ENCODE measurements around the gene CUBN.

CUBN gene

DNA sequence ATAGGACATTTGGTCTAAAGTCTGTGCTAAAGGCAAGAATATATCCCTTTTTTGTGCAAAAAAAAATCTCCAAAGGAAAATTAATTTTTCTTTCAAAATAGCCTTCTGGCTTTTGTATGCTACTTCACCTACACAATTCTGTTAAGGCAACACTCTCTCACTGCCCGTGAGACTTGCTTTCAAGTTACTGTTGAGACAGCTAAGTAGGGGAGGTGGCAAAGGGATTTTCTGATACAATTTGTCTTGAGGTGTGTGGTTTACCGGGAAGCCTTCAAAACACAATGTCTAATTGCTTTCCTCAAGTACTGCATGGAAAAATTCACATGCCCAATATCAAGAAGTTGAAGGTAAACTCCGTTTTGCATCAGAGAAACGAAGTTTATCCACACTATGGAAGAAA is 261.6 kb downstream of the CUBN start:
- POLR2A ChIA-PET, result no interaction called here
- Histone ChIP-seq H3K36me3 (ENCODE audit: control insufficient read depth in 2 of 2, insufficient read depth in 1 of 2, low read length in 2 of 2) (no peaks in the 10 kb centered on the region), H3K9me3 (ENCODE audit: control insufficient read depth, insufficient read depth, low read depth, low read length) (no peaks in the 10 kb centered on the region), H3K4me3 (ENCODE audit: low read depth, low read length) (no peak overlapping the region), H3K27ac (ENCODE audit: extremely low read depth, low read depth, low read length) (no peak overlapping the region), H3K4me1 (ENCODE audit: control insufficient read depth, insufficient read depth, low read length) (no peaks in the 10 kb centered on the region)
- CTCF ChIA-PET, result no interaction called here
- TF ChIP-seq ZNF514 (tag by site-specific recombination; IDR thresholded peaks at IDR 0.05) (no peak), ZNF707 (tag by site-specific recombination; IDR thresholded peaks at IDR 0.05) (no peak), ZNF776 (tag by site-specific recombination; IDR thresholded peaks at IDR 0.05; ENCODE audit: borderline replicate concordance) (no peak), ZNF140 (tag by site-specific recombination; IDR thresholded peaks at IDR 0.05) (no peak), KLF16 (tag by site-specific recombination; IDR thresholded peaks at IDR 0.05) (no peak), FEZF1 (tag by site-specific recombination; IDR thresholded peaks at IDR 0.05) (no peak), ZNF76 (tag by site-specific recombination; IDR thresholded peaks at IDR 0.05; ENCODE audit: borderline replicate concordance, low read depth) (no peak), ZNF19 (tag by site-specific recombination; IDR thresholded peaks at IDR 0.05; ENCODE audit: low read depth) (no peak), ZNF155 (tag by site-specific recombination; IDR thresholded peaks at IDR 0.05) (no peak), ZNF610 (tag by site-specific recombination; IDR thresholded peaks at IDR 0.05; ENCODE audit: borderline replicate concordance) (no peak), EGR2 (tag by site-specific recombination; IDR thresholded peaks at IDR 0.05; ENCODE audit: low read depth) (no peak), ZNF501 (tag by site-specific recombination; IDR thresholded peaks at IDR 0.05) (no peak), WT1 (tag by site-specific recombination; IDR thresholded peaks at IDR 0.05) (no peak), SETDB1 (IDR thresholded peaks at IDR 0.05; ENCODE audit: insufficient read length, low read length) (no peak)
- TF ChIP-seq, protein P1, sequence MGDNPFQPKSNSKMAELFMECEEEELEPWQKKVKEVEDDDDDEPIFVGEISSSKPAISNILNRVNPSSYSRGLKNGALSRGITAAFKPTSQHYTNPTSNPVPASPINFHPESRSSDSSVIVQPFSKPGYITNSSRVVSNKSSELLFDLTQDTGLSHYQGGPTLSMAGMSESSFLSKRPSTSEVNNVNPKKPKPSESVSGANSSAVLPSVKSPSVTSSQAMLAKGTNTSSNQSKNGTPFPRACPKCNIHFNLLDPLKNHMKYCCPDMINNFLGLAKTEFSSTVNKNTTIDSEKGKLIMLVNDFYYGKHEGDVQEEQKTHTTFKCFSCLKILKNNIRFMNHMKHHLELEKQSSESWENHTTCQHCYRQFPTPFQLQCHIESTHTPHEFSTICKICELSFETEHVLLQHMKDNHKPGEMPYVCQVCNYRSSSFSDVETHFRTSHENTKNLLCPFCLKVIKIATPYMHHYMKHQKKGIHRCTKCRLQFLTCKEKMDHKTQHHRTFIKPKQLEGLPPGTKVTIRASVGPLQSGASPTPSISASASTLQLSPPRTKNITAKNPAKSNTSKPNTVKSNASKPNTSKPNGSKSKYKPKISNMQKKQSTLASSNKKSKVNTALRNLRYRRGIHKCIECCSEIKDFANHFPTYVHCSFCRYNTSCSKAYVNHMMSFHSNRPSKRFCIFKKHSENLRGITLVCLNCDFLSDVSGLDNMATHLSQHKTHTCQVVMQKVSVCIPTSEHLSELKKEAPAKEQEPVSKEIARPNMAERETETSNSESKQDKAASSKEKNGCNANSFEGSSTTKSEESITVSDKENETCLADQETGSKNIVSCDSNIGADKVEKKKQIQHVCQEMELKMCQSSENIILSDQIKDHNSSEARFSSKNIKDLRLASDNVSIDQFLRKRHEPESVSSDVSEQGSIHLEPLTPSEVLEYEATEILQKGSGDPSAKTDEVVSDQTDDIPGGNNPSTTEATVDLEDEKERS (tag by site-specific recombination; IDR thresholded peaks at IDR 0.05), result no peak
- TF ChIP-seq, protein P2, sequence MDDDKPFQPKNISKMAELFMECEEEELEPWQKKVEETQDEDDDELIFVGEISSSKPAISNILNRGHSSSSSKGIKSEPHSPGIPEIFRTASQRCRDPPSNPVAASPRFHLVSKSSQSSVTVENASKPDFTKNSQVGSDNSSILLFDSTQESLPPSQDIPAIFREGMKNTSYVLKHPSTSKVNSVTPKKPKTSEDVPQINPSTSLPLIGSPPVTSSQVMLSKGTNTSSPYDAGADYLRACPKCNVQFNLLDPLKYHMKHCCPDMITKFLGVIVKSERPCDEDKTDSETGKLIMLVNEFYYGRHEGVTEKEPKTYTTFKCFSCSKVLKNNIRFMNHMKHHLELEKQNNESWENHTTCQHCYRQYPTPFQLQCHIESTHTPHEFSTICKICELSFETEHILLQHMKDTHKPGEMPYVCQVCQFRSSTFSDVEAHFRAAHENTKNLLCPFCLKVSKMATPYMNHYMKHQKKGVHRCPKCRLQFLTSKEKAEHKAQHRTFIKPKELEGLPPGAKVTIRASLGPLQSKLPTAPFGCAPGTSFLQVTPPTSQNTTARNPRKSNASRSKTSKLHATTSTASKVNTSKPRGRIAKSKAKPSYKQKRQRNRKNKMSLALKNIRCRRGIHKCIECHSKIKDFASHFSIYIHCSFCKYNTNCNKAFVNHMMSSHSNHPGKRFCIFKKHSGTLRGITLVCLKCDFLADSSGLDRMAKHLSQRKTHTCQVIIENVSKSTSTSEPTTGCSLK (tag by site-specific recombination; IDR thresholded peaks at IDR 0.05), result no peak
- TF ChIP-seq, protein P3, sequence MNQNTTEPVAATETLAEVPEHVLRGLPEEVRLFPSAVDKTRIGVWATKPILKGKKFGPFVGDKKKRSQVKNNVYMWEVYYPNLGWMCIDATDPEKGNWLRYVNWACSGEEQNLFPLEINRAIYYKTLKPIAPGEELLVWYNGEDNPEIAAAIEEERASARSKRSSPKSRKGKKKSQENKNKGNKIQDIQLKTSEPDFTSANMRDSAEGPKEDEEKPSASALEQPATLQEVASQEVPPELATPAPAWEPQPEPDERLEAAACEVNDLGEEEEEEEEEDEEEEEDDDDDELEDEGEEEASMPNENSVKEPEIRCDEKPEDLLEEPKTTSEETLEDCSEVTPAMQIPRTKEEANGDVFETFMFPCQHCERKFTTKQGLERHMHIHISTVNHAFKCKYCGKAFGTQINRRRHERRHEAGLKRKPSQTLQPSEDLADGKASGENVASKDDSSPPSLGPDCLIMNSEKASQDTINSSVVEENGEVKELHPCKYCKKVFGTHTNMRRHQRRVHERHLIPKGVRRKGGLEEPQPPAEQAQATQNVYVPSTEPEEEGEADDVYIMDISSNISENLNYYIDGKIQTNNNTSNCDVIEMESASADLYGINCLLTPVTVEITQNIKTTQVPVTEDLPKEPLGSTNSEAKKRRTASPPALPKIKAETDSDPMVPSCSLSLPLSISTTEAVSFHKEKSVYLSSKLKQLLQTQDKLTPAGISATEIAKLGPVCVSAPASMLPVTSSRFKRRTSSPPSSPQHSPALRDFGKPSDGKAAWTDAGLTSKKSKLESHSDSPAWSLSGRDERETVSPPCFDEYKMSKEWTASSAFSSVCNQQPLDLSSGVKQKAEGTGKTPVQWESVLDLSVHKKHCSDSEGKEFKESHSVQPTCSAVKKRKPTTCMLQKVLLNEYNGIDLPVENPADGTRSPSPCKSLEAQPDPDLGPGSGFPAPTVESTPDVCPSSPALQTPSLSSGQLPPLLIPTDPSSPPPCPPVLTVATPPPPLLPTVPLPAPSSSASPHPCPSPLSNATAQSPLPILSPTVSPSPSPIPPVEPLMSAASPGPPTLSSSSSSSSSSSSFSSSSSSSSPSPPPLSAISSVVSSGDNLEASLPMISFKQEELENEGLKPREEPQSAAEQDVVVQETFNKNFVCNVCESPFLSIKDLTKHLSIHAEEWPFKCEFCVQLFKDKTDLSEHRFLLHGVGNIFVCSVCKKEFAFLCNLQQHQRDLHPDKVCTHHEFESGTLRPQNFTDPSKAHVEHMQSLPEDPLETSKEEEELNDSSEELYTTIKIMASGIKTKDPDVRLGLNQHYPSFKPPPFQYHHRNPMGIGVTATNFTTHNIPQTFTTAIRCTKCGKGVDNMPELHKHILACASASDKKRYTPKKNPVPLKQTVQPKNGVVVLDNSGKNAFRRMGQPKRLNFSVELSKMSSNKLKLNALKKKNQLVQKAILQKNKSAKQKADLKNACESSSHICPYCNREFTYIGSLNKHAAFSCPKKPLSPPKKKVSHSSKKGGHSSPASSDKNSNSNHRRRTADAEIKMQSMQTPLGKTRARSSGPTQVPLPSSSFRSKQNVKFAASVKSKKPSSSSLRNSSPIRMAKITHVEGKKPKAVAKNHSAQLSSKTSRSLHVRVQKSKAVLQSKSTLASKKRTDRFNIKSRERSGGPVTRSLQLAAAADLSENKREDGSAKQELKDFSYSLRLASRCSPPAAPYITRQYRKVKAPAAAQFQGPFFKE (tag by site-specific recombination; IDR thresholded peaks at IDR 0.05; ENCODE audit: borderline replicate concordance), result no peak
- TF ChIP-seq, protein P4, sequence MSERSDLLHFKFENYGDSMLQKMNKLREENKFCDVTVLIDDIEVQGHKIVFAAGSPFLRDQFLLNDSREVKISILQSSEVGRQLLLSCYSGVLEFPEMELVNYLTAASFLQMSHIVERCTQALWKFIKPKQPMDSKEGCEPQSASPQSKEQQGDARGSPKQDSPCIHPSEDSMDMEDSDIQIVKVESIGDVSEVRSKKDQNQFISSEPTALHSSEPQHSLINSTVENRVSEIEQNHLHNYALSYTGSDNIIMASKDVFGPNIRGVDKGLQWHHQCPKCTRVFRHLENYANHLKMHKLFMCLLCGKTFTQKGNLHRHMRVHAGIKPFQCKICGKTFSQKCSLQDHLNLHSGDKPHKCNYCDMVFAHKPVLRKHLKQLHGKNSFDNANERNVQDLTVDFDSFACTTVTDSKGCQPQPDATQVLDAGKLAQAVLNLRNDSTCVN (tag by site-specific recombination; optimal IDR thresholded peaks at IDR 0.05), result no peak
